ENCODE measurements around the gene BRICD5. TPM values are rescaled to one million over a fixed set of nuclear protein-coding genes. Genes with fewer than 3 reads are reported as not detected.
A peak's percentile ranks its signal among the peaks of the same experiment; 100 is the strongest.
"Not testable (repeated sequence)": the region's sequence is repeated elsewhere in the genome, so short reads cannot be mapped to it uniquely, and the experiment has no call there.

The BRICD5 gene
- 10 to 100 TPM; 32.4 to 33.4 TPM for total RNA-seq
- polyA plus RNA-seq: under 1 TPM in 1 of 2 donors, not detected in 1; 0.39 TPM

DNA sequence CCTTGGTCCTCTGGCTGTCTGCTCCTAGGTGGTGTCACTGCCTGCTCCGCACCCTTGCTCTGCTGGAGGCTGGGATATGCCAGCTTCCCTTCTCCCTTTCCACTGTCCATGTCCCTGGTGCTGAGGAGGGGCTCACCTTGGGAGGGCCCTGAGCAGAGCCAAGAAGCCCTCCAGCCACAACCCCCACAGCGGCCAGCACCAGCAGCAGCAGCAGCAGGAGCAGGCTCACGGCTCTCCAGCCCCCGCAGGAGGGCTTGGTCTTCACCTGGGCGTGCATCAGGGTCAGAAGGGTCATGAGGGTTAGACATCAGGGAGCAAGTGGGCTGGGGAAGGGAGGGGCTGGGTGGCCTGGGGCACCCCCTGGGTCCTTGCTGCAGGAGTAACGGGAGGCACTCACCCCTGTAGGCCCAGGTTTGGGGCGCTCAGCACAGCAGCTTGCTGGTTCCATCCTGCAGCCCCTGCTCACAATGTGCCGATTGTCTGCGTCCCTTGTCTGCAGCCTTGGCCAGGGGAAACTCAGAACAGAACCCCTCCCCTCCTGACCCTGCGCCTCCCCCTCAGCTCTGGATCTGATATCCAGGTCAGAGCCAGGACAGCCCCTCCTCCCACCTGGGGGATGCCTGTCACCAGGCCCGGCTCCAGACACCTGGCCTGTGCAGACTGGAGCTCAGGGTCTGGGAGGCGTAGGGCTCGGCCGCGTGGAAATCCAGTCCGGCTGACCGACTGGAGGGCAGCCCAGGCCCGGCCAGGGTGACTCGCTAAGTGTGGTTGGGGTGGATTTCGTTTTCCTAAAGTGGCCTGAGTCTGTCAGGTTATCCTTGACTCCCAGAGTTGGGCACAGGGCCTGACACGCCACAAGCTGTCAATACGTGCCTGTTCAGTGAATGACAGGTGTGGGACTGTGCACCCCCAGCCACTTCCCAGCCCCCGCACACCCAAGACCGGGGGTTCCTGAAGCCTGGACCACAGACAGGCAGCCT is at the start of gene BRICD5:
BRICD5 (minus strand) TSS at position 478 of the 980 bp plus-strand sequence; CDS start at position 448, 30 bp downstream.
- intact Hi-C loops (cut with micrococcal nuclease): no loop called here
- POLR2A ChIA-PET (ENCODE audit: partially characterized antibody): interaction anchor here (1.2 to 1.3 kb wide), 2 partner anchors 12 to 322 kb away, joined by 3 read pairs; partner anchors contain the start of gene E4F1
- Histone ChIP-seq H3K36me3 (ENCODE audit: insufficient read depth, low read length) (peaks cover 19% of the 10 kb centered on the region), H3K9me3 (ENCODE audit: control insufficient read depth in 1 of 2, low read length in 2 of 2) (no peaks in the 10 kb centered on the region), H3K4me3 (ENCODE audit: low read length in 2 of 2) (no peak within 1 kb of the TSS), H3K27me3 (ENCODE audit: insufficient read depth, low read length) (no peaks in the 10 kb centered on the region), H3K4me1 (ENCODE audit: insufficient read depth, low read length) (peaks cover 40% of the 10 kb centered on the region), H3K27ac (ENCODE audit: low read depth, low read length) (no peak within 1 kb of the TSS)
- Mint-ChIP-seq H3K36me3 (peaks cover 6 to 24% of the 10 kb centered on the region in 2 donors), H3K27me3 (no peaks in the 10 kb centered on the region), H3K9me3 (no peaks in the 10 kb centered on the region), H3K4me3 (no peak within 1 kb of the TSS), H3K27ac (peak within 1 kb of the TSS in 3 of 7 donors; percentile 10 to 67 (median 46)), H3K4me1 (peaks cover 15 to 44% (median 29%) of the 10 kb centered on the region in 4 donors)
- peak in 1 of 5 donors; percentile 38 for DNase-seq
- CTCF ChIA-PET (ENCODE audit: partially characterized antibody): no interaction called here

DNA sequence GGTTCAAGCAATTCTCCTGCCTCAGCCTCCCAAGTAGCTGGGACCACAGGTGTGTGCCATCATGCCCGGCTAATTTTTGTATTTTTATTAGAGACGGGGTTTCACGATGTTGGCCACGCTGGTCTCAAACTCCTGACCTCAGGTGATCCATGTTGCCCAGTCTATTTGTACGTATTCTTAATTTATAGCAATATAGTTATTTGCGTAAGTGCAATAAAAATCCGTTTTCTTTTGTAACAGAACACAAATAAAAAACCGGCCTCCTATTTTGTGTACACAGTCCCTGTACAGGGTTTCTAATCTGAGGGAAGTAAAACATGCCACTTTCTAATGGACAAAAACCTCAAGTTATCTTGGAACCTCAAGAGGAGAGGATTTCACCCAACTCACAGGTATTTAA is 49.6 kb upstream of the BRICD5 start:
- Histone ChIP-seq H3K27me3 (ENCODE audit: insufficient read depth, low read length) (no peaks in the 10 kb centered on the region), H3K36me3 (ENCODE audit: insufficient read depth, low read length) (peaks cover 71% of the 10 kb centered on the region), H3K4me1 (ENCODE audit: insufficient read depth, low read length) (peaks cover 6% of the 10 kb centered on the region), H3K9me3 (ENCODE audit: control insufficient read depth in 1 of 2, low read length in 2 of 2) (no peaks in the 10 kb centered on the region), H3K4me3 (ENCODE audit: low read length in 2 of 2) (no peak overlapping the region), H3K27ac (ENCODE audit: low read depth, low read length) (no peak overlapping the region)
- peaks cover 7 to 20% (median 9%) of the 10 kb centered on the region in 4 donors for H3K4me1 Mint-ChIP-seq
- intact Hi-C loops (cut with micrococcal nuclease): loop anchor here (10.0 kb wide), 1 partner anchor 255 kb away; the partner anchor contains the start of gene ATP6V0C
- DNase-seq: no peak
- H3K36me3 Mint-ChIP-seq: peaks cover 34 to 71% of the 10 kb centered on the region in 2 donors
- H3K4me3 Mint-ChIP-seq: no peak overlapping the region
- H3K27ac Mint-ChIP-seq: no peak overlapping the region
- H3K9me3 Mint-ChIP-seq: no peaks in the 10 kb centered on the region
- no peaks in the 10 kb centered on the region for H3K27me3 Mint-ChIP-seq
- CTCF ChIA-PET (ENCODE audit: partially characterized antibody): interaction anchor here (1.4 kb wide), 1 partner anchor 9 kb away, joined by 4 read pairs; the partner anchor contains the start of gene ECI1
- POLR2A ChIA-PET (ENCODE audit: partially characterized antibody): no interaction called here

DNA sequence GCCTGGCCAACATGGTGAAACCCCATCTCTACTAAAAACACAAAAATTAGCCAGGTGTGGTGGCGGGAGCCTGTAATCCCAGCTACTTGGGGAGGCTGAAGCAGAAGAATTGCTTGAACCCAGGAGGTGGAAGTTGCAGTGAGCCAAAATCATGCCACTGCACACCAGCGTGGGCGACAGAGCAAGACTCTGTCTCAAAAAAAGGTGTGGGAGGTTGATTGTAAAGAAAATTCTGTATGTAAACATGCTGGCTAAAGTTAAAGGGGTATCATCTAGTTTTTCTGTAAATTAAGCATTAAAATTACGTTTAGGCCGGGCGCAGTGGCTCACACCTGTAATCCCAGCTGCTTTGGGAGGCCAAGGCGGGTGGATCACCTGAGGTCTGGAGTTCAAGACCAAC is 47.9 kb upstream of the BRICD5 start:
- H3K27me3 ChIP-seq (ENCODE audit: insufficient read depth, low read length); POLR2A ChIA-PET (ENCODE audit: partially characterized antibody); H3K27me3 Mint-ChIP-seq; DNase-seq; H3K4me3 ChIP-seq (ENCODE audit: low read length in 2 of 2); H3K9me3 ChIP-seq (ENCODE audit: control insufficient read depth in 1 of 2, low read length in 2 of 2); H3K4me3 Mint-ChIP-seq; intact Hi-C loops (cut with micrococcal nuclease); H3K4me1 ChIP-seq (ENCODE audit: insufficient read depth, low read length); H3K4me1 Mint-ChIP-seq; H3K27ac ChIP-seq (ENCODE audit: low read depth, low read length); H3K9me3 Mint-ChIP-seq: not testable (repeated sequence)
- Mint-ChIP-seq H3K27ac (peak overlapping the region in 1 of 7 donors; percentile 41), H3K36me3 (peaks cover 38 to 72% of the 10 kb centered on the region in 2 donors)
- H3K36me3 ChIP-seq (ENCODE audit: insufficient read depth, low read length): peaks cover 74% of the 10 kb centered on the region
- CTCF ChIA-PET (ENCODE audit: partially characterized antibody): interaction anchor here (1.1 kb wide), 1 partner anchor 64 kb away, joined by 7 read pairs; no protein-coding TSS in a partner anchor

DNA sequence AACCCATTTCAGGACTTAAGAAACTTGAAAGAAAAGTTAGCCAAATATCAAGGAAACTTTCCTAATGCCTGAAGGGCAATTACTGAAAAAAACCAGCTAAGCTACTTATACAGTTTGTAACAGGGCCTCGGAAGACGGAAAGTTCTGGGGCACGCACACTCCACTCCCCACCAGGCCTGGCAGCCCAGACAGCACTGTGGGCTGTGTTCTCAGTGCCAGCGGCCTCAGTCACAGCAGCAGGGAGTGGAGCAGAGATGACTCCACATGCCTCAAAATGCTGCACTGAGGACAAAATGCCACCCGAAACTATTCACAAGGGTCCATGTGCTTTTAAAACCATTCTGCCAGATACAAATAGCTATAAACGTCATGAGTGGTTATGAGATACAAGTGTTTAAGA is 47.1 kb upstream of the BRICD5 start:
- H3K4me3 ChIP-seq (ENCODE audit: low read length in 2 of 2): no peak overlapping the region
- POLR2A ChIA-PET (ENCODE audit: partially characterized antibody): no interaction called here
- DNase-seq: no peak
- no peak overlapping the region for H3K27ac ChIP-seq (ENCODE audit: low read depth, low read length)
- peaks cover 67% of the 10 kb centered on the region for H3K36me3 ChIP-seq (ENCODE audit: insufficient read depth, low read length)
- H3K9me3 Mint-ChIP-seq: no peaks in the 10 kb centered on the region
- H3K36me3 Mint-ChIP-seq: peaks cover 43 to 74% of the 10 kb centered on the region in 2 donors
- CTCF ChIA-PET (ENCODE audit: partially characterized antibody): interaction anchor here (1.1 kb wide), 1 partner anchor 63 kb away, joined by 7 read pairs; no protein-coding TSS in a partner anchor
- intact Hi-C loops (cut with micrococcal nuclease): no loop called here
- H3K4me1 Mint-ChIP-seq: peaks cover 0 to 6% (median 0%) of the 10 kb centered on the region in 4 donors
- H3K27me3 ChIP-seq (ENCODE audit: insufficient read depth, low read length): no peaks in the 10 kb centered on the region
- H3K4me3 Mint-ChIP-seq: no peak overlapping the region
- no peaks in the 10 kb centered on the region for H3K27me3 Mint-ChIP-seq
- no peaks in the 10 kb centered on the region for H3K4me1 ChIP-seq (ENCODE audit: insufficient read depth, low read length)
- H3K27ac Mint-ChIP-seq: no peak overlapping the region
- H3K9me3 ChIP-seq (ENCODE audit: control insufficient read depth in 1 of 2, low read length in 2 of 2): no peaks in the 10 kb centered on the region

DNA sequence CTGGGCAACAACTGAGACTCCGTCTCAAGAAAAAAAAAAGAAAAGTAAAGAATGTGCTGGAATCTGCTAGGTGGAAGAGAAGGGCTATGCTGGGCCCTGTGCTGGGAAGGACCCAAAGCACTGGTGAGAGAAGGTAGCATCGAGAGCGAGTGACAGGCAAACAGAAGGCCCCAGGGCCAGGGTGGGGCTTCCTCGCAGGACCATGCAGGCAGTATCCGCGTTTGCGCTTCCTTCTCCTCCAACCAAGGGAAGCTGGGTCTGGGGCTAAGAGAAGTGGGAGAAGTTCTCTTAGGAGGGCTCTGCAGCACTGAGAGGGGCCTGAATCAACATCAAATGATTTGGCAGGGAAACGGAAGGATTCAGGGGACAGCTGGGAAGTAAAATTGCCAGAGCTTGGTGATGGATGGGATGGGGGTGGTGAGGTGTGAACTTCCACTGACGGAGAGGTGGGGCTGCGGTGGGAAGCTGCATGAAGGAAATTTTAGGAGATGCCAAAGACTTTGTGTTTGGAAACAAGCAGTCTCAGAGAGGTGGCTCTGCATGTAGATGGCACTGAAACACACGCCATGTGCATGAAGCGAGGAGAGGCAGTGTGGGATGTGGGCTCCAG is 46.0 kb upstream of the BRICD5 start:
- Mint-ChIP-seq H3K9me3 (peaks cover 0 to 2% (median 0%) of the 10 kb centered on the region in 8 donors), H3K36me3 (peaks cover 34 to 66% of the 10 kb centered on the region in 2 donors), H3K27me3 (no peaks in the 10 kb centered on the region), H3K4me1 (peaks cover 0 to 4% (median 0%) of the 10 kb centered on the region in 4 donors), H3K4me3 (no peak overlapping the region), H3K27ac (peak overlapping the region in 5 of 7 donors; percentile 7 to 46 (median 21))
- Histone ChIP-seq H3K27me3 (ENCODE audit: insufficient read depth, low read length) (no peaks in the 10 kb centered on the region), H3K4me1 (ENCODE audit: insufficient read depth, low read length) (no peaks in the 10 kb centered on the region), H3K27ac (ENCODE audit: low read depth, low read length) (no peak overlapping the region), H3K4me3 (ENCODE audit: low read length in 2 of 2) (no peak overlapping the region), H3K9me3 (ENCODE audit: control insufficient read depth in 1 of 2, low read length in 2 of 2) (no peaks in the 10 kb centered on the region), H3K36me3 (ENCODE audit: insufficient read depth, low read length) (peaks cover 56% of the 10 kb centered on the region)
- POLR2A ChIA-PET (ENCODE audit: partially characterized antibody): no interaction called here
- CTCF ChIA-PET (ENCODE audit: partially characterized antibody): no interaction called here
- intact Hi-C loops (cut with micrococcal nuclease): no loop called here
- DNase-seq: no peak

DNA sequence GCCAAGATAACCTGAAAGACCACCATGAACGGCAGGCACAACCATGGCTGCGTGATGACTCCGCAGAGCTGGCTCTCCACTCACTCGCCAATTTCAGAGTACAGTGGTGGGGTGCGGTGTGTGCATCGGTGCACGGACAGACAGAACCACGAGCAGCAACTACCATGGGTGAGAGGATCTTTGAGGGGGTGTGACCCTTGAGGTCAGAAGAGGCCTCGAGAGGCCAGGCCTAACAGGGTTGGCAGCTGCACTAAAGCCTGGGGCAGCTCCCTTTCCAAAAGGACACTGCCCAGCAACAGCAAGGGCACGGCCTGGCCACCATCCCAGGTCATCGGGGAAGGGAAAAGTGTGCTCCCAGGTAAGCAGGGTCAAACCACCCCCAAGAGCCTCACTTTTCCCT is 42.6 kb upstream of the BRICD5 start:
- H3K4me3 Mint-ChIP-seq: peak overlapping the region in 2 of 8 donors; percentile 20 to 65
- H3K4me1 Mint-ChIP-seq: peaks cover 1 to 12% (median 5%) of the 10 kb centered on the region in 4 donors
- ChIA-PET CTCF (ENCODE audit: partially characterized antibody) (interaction anchor here (1.2 to 1.7 kb wide), 2 partner anchors 9 to 59 kb away, joined by 5 to 6 read pairs; no protein-coding TSS in a partner anchor), POLR2A (ENCODE audit: partially characterized antibody) (interaction anchor here (1.3 to 4.4 kb wide), 4 partner anchors 12 to 98 kb away, joined by 5 to 23 read pairs (median 13); partner anchors contain the start of genes DNASE1L2, MLST8 and TRAF7)
- Histone ChIP-seq H3K27ac (ENCODE audit: low read depth, low read length) (no peak overlapping the region), H3K4me1 (ENCODE audit: insufficient read depth, low read length) (peaks cover 10% of the 10 kb centered on the region), H3K9me3 (ENCODE audit: control insufficient read depth in 1 of 2, low read length in 2 of 2) (no peaks in the 10 kb centered on the region), H3K36me3 (ENCODE audit: insufficient read depth, low read length) (peaks cover 40% of the 10 kb centered on the region), H3K27me3 (ENCODE audit: insufficient read depth, low read length) (no peaks in the 10 kb centered on the region), H3K4me3 (ENCODE audit: low read length in 2 of 2) (no peak overlapping the region)
- intact Hi-C loops (cut with micrococcal nuclease): no loop called here
- H3K9me3 Mint-ChIP-seq: peaks cover 0 to 4% (median 0%) of the 10 kb centered on the region in 8 donors
- H3K36me3 Mint-ChIP-seq: peaks cover 28 to 54% of the 10 kb centered on the region in 2 donors
- DNase-seq: no peak
- no peaks in the 10 kb centered on the region for H3K27me3 Mint-ChIP-seq
- H3K27ac Mint-ChIP-seq: peak overlapping the region in 6 of 7 donors; percentile 54 to 90 (median 73)
